HG02571 (cell line): ENCODE data around the gene C16orf96.

Experiments
- ATAC-seq: cut with Tn5 transposase; IDR thresholded peaks from one replicate; pipeline ENCODE4 v1.9.1; 2021; ENCODE audit warnings: mild to moderate bottlenecking, moderate library complexity; ENCODE audit not compliant: unreplicated experiment

Gene C16orf96

GRCh38 chr16:4599037-4599436 is 42.9 kb downstream of the C16orf96 start:
- ATAC-seq: no peak

GRCh38 chr16:4599545-4599944 is 43.4 kb downstream of the C16orf96 start:
- no peak for ATAC-seq

GRCh38 chr16:4601036-4601863 is 45.1 kb downstream of the C16orf96 start:
- ATAC-seq: no peak

GRCh38 chr16:4601864-4602186 is 45.7 kb downstream of the C16orf96 start:
- ATAC-seq: no peak

- ATAC-seq: no peak
Observed at GRCh38 chr16:4602331-4602730, 46.2 kb downstream of the C16orf96 start.

- ATAC-seq: no peak
Observed at GRCh38 chr16:4603624-4604170, 47.6 kb downstream of the C16orf96 start.

GRCh38 chr16:4604401-4604800 is 48.3 kb downstream of the C16orf96 start:
- ATAC-seq: no peak

- no peak for ATAC-seq
Observed at GRCh38 chr16:4606354-4606753, 50.2 kb downstream of the C16orf96 start.

GRCh38 chr16:4607841-4608703 is 51.9 kb downstream of the C16orf96 start:
- no peak for ATAC-seq

- no peak for ATAC-seq
Observed at GRCh38 chr16:4608704-4608980, 52.5 kb downstream of the C16orf96 start.

- ATAC-seq: no peak
Observed at GRCh38 chr16:4609200-4610010, 53.3 kb downstream of the C16orf96 start.

GRCh38 chr16:4610011-4611005 is 54.2 kb downstream of the C16orf96 start:
- ATAC-seq: no peak

- ATAC-seq: no peak
Observed at GRCh38 chr16:4611337-4612021, 55.3 kb downstream of the C16orf96 start.

GRCh38 chr16:4612474-4612931 is 56.4 kb downstream of the C16orf96 start:
- ATAC-seq: no peak

- ATAC-seq: no peak
Observed at GRCh38 chr16:4612977-4613635, 57.0 kb downstream of the C16orf96 start.

- ATAC-seq: no peak
Observed at GRCh38 chr16:4613636-4614570, 57.8 kb downstream of the C16orf96 start.

- ATAC-seq: peak; percentile 48
Observed at GRCh38 chr16:4614571-4615383, 58.6 kb downstream of the C16orf96 start, which contains the start of gene UBALD1. Gene UBALD1, minus strand, starts transcription at chr16:4614888. Its CDS starts 91 bp downstream, at chr16:4614797.
